GM12874 (cell line): ENCODE results near the gene CSTF3.

ENCODE experiments used
- CTCF ChIP-seq: IDR thresholded peaks from 2 replicates; pipeline ENCODE4 v1.5.1; 2011; ENCODE audit warnings: low read depth, mild to moderate bottlenecking, control low read depth, low read length, moderate library complexity; ENCODE audit not compliant: insufficient read depth

Gene CSTF3

GRCh38 chr11:33172996-33173395, 11.7 kb upstream of the CSTF3 start:
- TF ChIP-seq CTCF, result no peak

DNA sequence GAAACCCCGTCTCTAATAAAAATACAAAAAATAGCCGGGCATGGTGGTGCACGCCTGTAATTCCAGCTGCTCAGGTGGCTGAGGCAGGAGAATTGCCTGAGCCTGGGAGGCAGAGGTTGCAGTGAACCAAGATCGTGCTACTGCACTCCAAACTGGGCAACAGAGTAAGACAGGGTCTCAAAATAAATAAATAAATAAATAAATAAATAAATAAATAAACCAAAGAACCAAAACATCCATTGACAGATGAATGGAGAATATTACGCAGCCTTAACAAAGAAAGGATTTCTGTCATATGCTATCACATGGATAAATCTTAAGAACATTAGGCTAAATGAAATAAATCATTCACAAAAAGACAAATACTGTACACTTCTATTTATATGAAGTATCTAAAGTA, 11.1 kb upstream of the CSTF3 start:
- no peak for TF ChIP-seq CTCF

DNA sequence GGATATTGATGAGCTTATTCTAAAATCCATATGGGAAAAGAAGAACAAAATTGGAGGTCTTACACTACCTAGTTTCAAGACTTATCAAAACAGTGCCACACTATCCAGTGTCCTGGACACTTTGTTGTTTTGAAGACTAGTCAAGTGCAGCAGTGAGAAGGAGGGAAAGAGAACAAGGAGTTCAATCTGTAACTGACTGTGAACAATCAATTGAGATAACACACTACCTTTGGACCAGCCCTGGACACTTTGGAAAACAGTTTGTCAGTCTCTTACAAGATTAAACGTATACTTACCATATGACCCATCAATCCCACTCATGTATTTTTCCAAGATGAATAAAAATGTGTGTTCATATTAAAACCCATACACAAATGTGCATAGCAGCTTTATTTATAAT, 10.0 kb upstream of the CSTF3 start:
- no peak for TF ChIP-seq CTCF

GRCh38 chr11:33168709-33169200, 7.5 kb upstream of the CSTF3 start:
- no peak for TF ChIP-seq CTCF

GRCh38 chr11:33162831-33163230, 1.6 kb upstream of the CSTF3 start:
- no peak for TF ChIP-seq CTCF

- no peak for TF ChIP-seq CTCF
Measured at GRCh38 chr11:33160587-33160986, 693 bp downstream of the CSTF3 start.

- TF ChIP-seq CTCF, result no peak
Measured at GRCh38 chr11:33160136-33160535, 1.1 kb downstream of the CSTF3 start.
